GM18511 (cell line): ENCODE data around the gene PM20D2.

ENCODE experiments used
- ATAC-seq: cut with Tn5 transposase; IDR thresholded peaks from one replicate; pipeline ENCODE4 v1.9.1; 2021; ENCODE audit warnings: mild to moderate bottlenecking, moderate library complexity; ENCODE audit not compliant: unreplicated experiment

PM20D2 gene

GRCh38 chr6:89144354-89144906 is 1.4 kb upstream of the PM20D2 start:
- ATAC-seq = peak; percentile 30

- ATAC-seq = peak; percentile 76
These were observed 532 bp upstream of the PM20D2 start for GRCh38 chr6:89145091-89145955.

- no peak for ATAC-seq
These were observed 1.2 kb downstream of the PM20D2 start for GRCh38 chr6:89146718-89147700.

- ATAC-seq = no peak
These were observed 2.3 kb downstream of the PM20D2 start for GRCh38 chr6:89148016-89148750.

GRCh38 chr6:89154131-89154530 is 8.3 kb downstream of the PM20D2 start:
- ATAC-seq = no peak

- no peak for ATAC-seq
These were observed 14.7 kb downstream of the PM20D2 start for GRCh38 chr6:89160331-89161092.

- no peak for ATAC-seq
These were observed 15.6 kb downstream of the PM20D2 start for GRCh38 chr6:89161326-89162046.

GRCh38 chr6:89162047-89162371 is 16.2 kb downstream of the PM20D2 start:
- no peak for ATAC-seq

GRCh38 chr6:89172131-89172530 is 26.3 kb downstream of the PM20D2 start:
- no peak for ATAC-seq

- no peak for ATAC-seq
These were observed 27.8 kb downstream of the PM20D2 start for GRCh38 chr6:89173634-89174033.

GRCh38 chr6:89180112-89180511 is 34.3 kb downstream of the PM20D2 start:
- no peak for ATAC-seq

- no peak for ATAC-seq
These were observed 35.1 kb downstream of the PM20D2 start for GRCh38 chr6:89180971-89181370.

- ATAC-seq = no peak
These were observed 37.4 kb downstream of the PM20D2 start for GRCh38 chr6:89183294-89183693.

GRCh38 chr6:89184344-89184743 is 38.5 kb downstream of the PM20D2 start:
- no peak for ATAC-seq

- ATAC-seq = no peak
These were observed 40.9 kb downstream of the PM20D2 start for GRCh38 chr6:89186762-89187161.

GRCh38 chr6:89187504-89187903 is 41.6 kb downstream of the PM20D2 start:
- no peak for ATAC-seq

GRCh38 chr6:89190741-89191140 is 44.9 kb downstream of the PM20D2 start:
- ATAC-seq = no peak

- ATAC-seq = no peak
These were observed 48.7 kb downstream of the PM20D2 start for GRCh38 chr6:89194559-89194958.

- no peak for ATAC-seq
These were observed 51.3 kb downstream of the PM20D2 start for GRCh38 chr6:89197141-89197540.
